Measurements from ENCODE around the gene IL10RB.
"Not testable (repeated sequence)": the region's sequence is repeated elsewhere in the genome, so short reads cannot be mapped to it uniquely, and the experiment has no call there.

IL10RB gene

GRCh38 chr21:33296156-33296555 lies 30.0 kb downstream of the IL10RB start:
- FAIRE-seq, result no peak
- DNase-seq (ENCODE audit: insufficient read length, low spot score), result no peak

- DNase-seq (ENCODE audit: insufficient read length, low spot score), result no peak
- FAIRE-seq, result no peak
These were observed 33.1 kb downstream of the IL10RB start for GRCh38 chr21:33299181-33299752.

GRCh38 chr21:33300701-33301631 lies 34.8 kb downstream of the IL10RB start:
- no peak for FAIRE-seq
- no peak for DNase-seq (ENCODE audit: insufficient read length, low spot score)

GRCh38 chr21:33301632-33302002 lies 35.5 kb downstream of the IL10RB start:
- DNase-seq (ENCODE audit: insufficient read length, low spot score) (no peak), FAIRE-seq (no peak)

GRCh38 chr21:33302055-33302454 lies 35.9 kb downstream of the IL10RB start:
- FAIRE-seq, result no peak

GRCh38 chr21:33302796-33303195 lies 36.6 kb downstream of the IL10RB start:
- no peak for DNase-seq (ENCODE audit: insufficient read length, low spot score)
- FAIRE-seq, result no peak

More at GRCh38 chr21:33302055-33302454, 35.9 kb downstream of the IL10RB start:
- DNase-seq (ENCODE audit: insufficient read length, low spot score), result no peak

- DNase-seq (ENCODE audit: insufficient read length, low spot score), result no peak
- FAIRE-seq, result no peak
These were observed 39.1 kb downstream of the IL10RB start for GRCh38 chr21:33305344-33305671.

- no peak for DNase-seq (ENCODE audit: insufficient read length, low spot score)
- FAIRE-seq, result no peak
These were observed 39.8 kb downstream of the IL10RB start for GRCh38 chr21:33305938-33306337.

GRCh38 chr21:33308586-33309490 lies 42.7 kb downstream of the IL10RB start:
- no peak for FAIRE-seq
- DNase-seq (ENCODE audit: insufficient read length, low spot score), result no peak

GRCh38 chr21:33309778-33310177 lies 43.6 kb downstream of the IL10RB start:
- no peak for FAIRE-seq

GRCh38 chr21:33312121-33312520 lies 46.0 kb downstream of the IL10RB start:
- DNase-seq (ENCODE audit: insufficient read length, low spot score), result no peak
- no peak for FAIRE-seq

More at GRCh38 chr21:33309778-33310177, 43.6 kb downstream of the IL10RB start:
- no peak for DNase-seq (ENCODE audit: insufficient read length, low spot score)

- DNase-seq (ENCODE audit: insufficient read length, low spot score) (no peak), FAIRE-seq (no peak)
These were observed 47.0 kb downstream of the IL10RB start for GRCh38 chr21:33313183-33313582.

GRCh38 chr21:33313611-33314010 lies 47.4 kb downstream of the IL10RB start:
- DNase-seq (ENCODE audit: insufficient read length, low spot score), result no peak
- FAIRE-seq, result no peak

- FAIRE-seq, result no peak
These were observed 47.9 kb downstream of the IL10RB start for GRCh38 chr21:33314111-33314510.

GRCh38 chr21:33315946-33316710 lies 50.0 kb downstream of the IL10RB start:
- FAIRE-seq (peak; percentile 9), DNase-seq (ENCODE audit: insufficient read length, low spot score) (no peak)

More at GRCh38 chr21:33314111-33314510, 47.9 kb downstream of the IL10RB start:
- no peak for DNase-seq (ENCODE audit: insufficient read length, low spot score)

- FAIRE-seq (no peak), DNase-seq (ENCODE audit: insufficient read length, low spot score) (no peak)
These were observed 51.0 kb downstream of the IL10RB start for GRCh38 chr21:33317145-33317544.

- no peak for FAIRE-seq
These were observed 51.8 kb downstream of the IL10RB start for GRCh38 chr21:33317786-33318486.

GRCh38 chr21:33321005-33321404 lies 54.8 kb downstream of the IL10RB start:
- not testable (repeated sequence) for FAIRE-seq

More at GRCh38 chr21:33317786-33318486, 51.8 kb downstream of the IL10RB start:
- DNase-seq (ENCODE audit: insufficient read length, low spot score), result no peak

GRCh38 chr21:33323610-33324009 lies 57.4 kb downstream of the IL10RB start:
- FAIRE-seq, result not testable (repeated sequence)

More at GRCh38 chr21:33321005-33321404, 54.8 kb downstream of the IL10RB start:
- not testable (repeated sequence) for DNase-seq (ENCODE audit: insufficient read length, low spot score)

More at GRCh38 chr21:33323610-33324009, 57.4 kb downstream of the IL10RB start:
- DNase-seq (ENCODE audit: insufficient read length, low spot score), result not testable (repeated sequence)
